Fibroblast of lung (primary cell): ENCODE data around the gene POLR1A. TPM values are rescaled to one million over a fixed set of nuclear protein-coding genes. Genes with fewer than 3 reads are reported as not detected.

Experiments used
- DNase-seq, 2 donors: peaks; one replicate each; pipeline versions ENCODE4 v3.0.0 to v3.0.0-alpha.2; 2010; ENCODE audit warnings: low read depth in 2 of 2
- H2AFZ ChIP-seq: 2 replicates; pipeline ENCODE4 v1.5.1; 2012; ENCODE audit warnings: low read length, control low read depth, inconsistent platforms
- H3K27ac ChIP-seq: 2 replicates; pipeline ENCODE4 v1.5.1; 2011; ENCODE audit warnings: low read length, control low read depth; ENCODE audit not compliant: insufficient read depth
- H3K27me3 ChIP-seq: 2 replicates; pipeline ENCODE4 v1.5.1; 2011; ENCODE audit warnings: mild to moderate bottlenecking, low read length; ENCODE audit not compliant: control insufficient read depth, insufficient read depth
- H3K36me3 ChIP-seq: 2 replicates; pipeline ENCODE4 v1.5.1; 2011; ENCODE audit warnings: low read length; ENCODE audit not compliant: control insufficient read depth, insufficient read depth
- H3K4me1 ChIP-seq: 2 replicates; pipeline ENCODE4 v1.5.1; 2011; ENCODE audit warnings: low read length; ENCODE audit not compliant: control insufficient read depth, insufficient read depth; ENCODE audit errors: extremely low read depth
- H3K4me2 ChIP-seq: 2 replicates; pipeline ENCODE4 v1.5.1; 2011; ENCODE audit warnings: low read length, control low read depth; ENCODE audit not compliant: insufficient read depth; ENCODE audit errors: extremely low read depth
- H3K4me3 ChIP-seq, 4 experiments: fragments of 200-600 bp in 1 of 4; sonication (generic) in 1 of 4; replicated peaks in 1 of 4; 2 replicates each; pipeline ENCODE4 v1.5.1; 2011 to 2016; ENCODE audit warnings: low read length in 4 of 4, low read depth in 3 of 4, mild to moderate bottlenecking in 3 of 4, control low read depth in 2 of 4, inconsistent platforms in 1 of 4, mixed read lengths in 1 of 4; ENCODE audit not compliant: insufficient read depth in 1 of 4; ENCODE audit errors: control extremely low read depth in 1 of 4
- H3K79me2 ChIP-seq: 2 replicates; pipeline ENCODE4 v1.5.1; 2012; ENCODE audit warnings: mild to moderate bottlenecking, low read length, inconsistent platforms; ENCODE audit not compliant: control insufficient read depth, insufficient read depth
- H3K9ac ChIP-seq: 2 replicates; pipeline ENCODE4 v1.5.1; 2011; ENCODE audit warnings: mild to moderate bottlenecking, low read length, control low read depth; ENCODE audit not compliant: insufficient read depth
- H3K9me3 ChIP-seq: 2 replicates; pipeline ENCODE4 v1.5.1; 2012; ENCODE audit warnings: low read depth, low read length; ENCODE audit not compliant: control insufficient read depth, insufficient read depth
- H4K20me1 ChIP-seq: 2 replicates; pipeline ENCODE4 v1.5.1; 2011; ENCODE audit warnings: low read length; ENCODE audit not compliant: control insufficient read depth, insufficient read depth; ENCODE audit errors: extremely low read depth
- EZH2 ChIP-seq: IDR thresholded peaks from 2 replicates; pipeline ENCODE4 v1.5.1; 2012; ENCODE audit warnings: low read length, control low read depth, mild to moderate bottlenecking; ENCODE audit errors: missing control alignments
- polyA plus RNA-seq, 2 donors: library from polyadenylated mRNA; depleted of rRNA in 1 of 2; stranded (reverse) in 1 of 2; unstranded in 1 of 2; fragments of >200 nt; gene quantifications; 2 replicates each; pipeline ENCODE4 v1.2.1, GENCODE V29; 2011 to 2012; ENCODE audit warnings: missing spikeins in 1 of 2
- total RNA-seq: library from RNA; depleted of rRNA; stranded (reverse); fragments of >200 nt; gene quantifications from 2 replicates; pipeline ENCODE4 v1.2.1, GENCODE V29; 2014
- TF ChIP-seq, protein P1 (sequence below), 2 donors: IDR thresholded peaks in 1 of 2; conservative IDR thresholded peaks in 1 of 2; 1 replicate in 1 of 2; 2 replicates in 1 of 2; pipeline ENCODE4 v1.5.1; 2011 to 2012; ENCODE audit warnings: low read length in 2 of 2, control low read depth in 1 of 2, inconsistent platforms in 1 of 2, low read depth in 1 of 2, mild to moderate bottlenecking in 1 of 2

Gene POLR1A
- total and polyA plus RNA-seq, 2 donors (not counting 1 experiment from before 2014, with no cell fraction given) = 9.4 to 9.9 TPM

DNA sequence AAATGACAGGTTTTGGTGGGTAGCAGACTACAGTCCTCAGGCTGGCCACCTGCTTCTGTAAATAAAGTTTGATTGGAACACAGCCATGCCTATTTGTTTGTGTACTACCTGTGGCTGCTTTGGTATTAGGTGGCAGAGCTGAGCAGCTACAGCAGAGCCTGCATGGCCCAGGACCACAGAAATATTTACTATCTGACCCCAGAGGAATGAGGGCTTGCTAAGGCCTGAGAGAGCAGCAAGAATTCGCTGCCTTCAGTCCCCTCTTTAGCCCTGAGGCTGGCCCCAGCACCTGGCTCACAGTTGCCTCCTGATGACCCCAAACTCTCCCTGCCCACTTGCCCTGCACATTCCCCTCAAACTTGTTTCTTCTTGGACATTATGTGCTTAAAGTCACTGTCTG lies 32.5 kb downstream of the POLR1A start:
- no peak for DNase-seq
- H3K4me2 ChIP-seq = no peak overlapping the region

DNA sequence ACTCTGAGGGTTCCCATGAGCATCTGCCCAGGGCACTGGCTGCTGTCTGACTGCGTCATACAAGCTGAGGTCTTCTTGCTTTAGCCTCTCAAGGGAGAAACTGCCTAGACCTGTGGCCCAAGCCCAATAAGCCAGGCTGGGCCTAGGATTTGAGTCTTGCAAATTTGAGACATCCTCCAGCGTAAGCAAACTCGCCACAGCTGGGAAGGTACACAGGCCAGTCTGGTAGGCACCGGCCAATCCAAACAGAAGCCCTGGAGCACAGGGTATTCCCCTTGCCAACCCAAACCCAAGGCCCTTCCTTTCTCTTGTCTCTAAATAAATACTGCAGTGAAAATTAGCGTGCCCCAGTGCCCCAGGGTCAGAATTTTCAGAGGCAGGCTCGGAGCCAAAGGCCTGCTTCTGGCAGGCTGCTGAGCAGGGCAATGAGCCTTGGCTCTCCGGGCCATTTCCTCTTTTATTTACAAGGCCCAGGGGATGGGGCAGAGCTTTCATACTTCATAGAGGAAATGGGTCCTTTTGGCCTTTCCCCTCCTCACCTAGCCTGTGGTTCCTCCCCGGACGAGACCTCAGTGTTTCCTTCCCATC lies 33.3 kb downstream of the POLR1A start:
- H3K4me3 ChIP-seq = no peak overlapping the region
- H2AFZ ChIP-seq = no peak overlapping the region
- H3K27me3 ChIP-seq = no peaks in the 10 kb centered on the region
- DNase-seq = peak; percentile 28 to 45
- H3K36me3 ChIP-seq = peaks cover 44% of the 10 kb centered on the region
- no peak overlapping the region for H3K27ac ChIP-seq
- H3K9me3 ChIP-seq = no peaks in the 10 kb centered on the region
- TF ChIP-seq, protein P1, sequence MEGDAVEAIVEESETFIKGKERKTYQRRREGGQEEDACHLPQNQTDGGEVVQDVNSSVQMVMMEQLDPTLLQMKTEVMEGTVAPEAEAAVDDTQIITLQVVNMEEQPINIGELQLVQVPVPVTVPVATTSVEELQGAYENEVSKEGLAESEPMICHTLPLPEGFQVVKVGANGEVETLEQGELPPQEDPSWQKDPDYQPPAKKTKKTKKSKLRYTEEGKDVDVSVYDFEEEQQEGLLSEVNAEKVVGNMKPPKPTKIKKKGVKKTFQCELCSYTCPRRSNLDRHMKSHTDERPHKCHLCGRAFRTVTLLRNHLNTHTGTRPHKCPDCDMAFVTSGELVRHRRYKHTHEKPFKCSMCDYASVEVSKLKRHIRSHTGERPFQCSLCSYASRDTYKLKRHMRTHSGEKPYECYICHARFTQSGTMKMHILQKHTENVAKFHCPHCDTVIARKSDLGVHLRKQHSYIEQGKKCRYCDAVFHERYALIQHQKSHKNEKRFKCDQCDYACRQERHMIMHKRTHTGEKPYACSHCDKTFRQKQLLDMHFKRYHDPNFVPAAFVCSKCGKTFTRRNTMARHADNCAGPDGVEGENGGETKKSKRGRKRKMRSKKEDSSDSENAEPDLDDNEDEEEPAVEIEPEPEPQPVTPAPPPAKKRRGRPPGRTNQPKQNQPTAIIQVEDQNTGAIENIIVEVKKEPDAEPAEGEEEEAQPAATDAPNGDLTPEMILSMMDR (conservative IDR thresholded peaks at IDR 0.05 in 1 of 2, IDR thresholded peaks at IDR 0.05 in 1 of 2; ENCODE audit: low read depth in 1 of 2, low read length in 2 of 2) = no peak
- TF ChIP-seq EZH2 = no peak
- H3K4me1 ChIP-seq = peaks cover 2% of the 10 kb centered on the region
- no peaks in the 10 kb centered on the region for H3K79me2 ChIP-seq
- H3K9ac ChIP-seq = no peak overlapping the region
- no peak overlapping the region for H3K4me2 ChIP-seq
- no peaks in the 10 kb centered on the region for H4K20me1 ChIP-seq

More for the DNA sequence above, 32.5 kb downstream of the POLR1A start:
- Histone ChIP-seq H3K4me1 (peaks cover 2% of the 10 kb centered on the region), H3K27me3 (no peaks in the 10 kb centered on the region), H3K4me3 (no peak overlapping the region), H3K79me2 (no peaks in the 10 kb centered on the region), H3K27ac (no peak overlapping the region), H3K9ac (no peak overlapping the region), H4K20me1 (no peaks in the 10 kb centered on the region), H3K36me3 (peaks cover 42% of the 10 kb centered on the region), H3K9me3 (no peaks in the 10 kb centered on the region), H2AFZ (no peak overlapping the region)
- no peak for TF ChIP-seq EZH2
- TF ChIP-seq, protein P1 (conservative IDR thresholded peaks at IDR 0.05 in 1 of 2, IDR thresholded peaks at IDR 0.05 in 1 of 2; ENCODE audit: low read depth in 1 of 2, low read length in 2 of 2) = no peak

DNA sequence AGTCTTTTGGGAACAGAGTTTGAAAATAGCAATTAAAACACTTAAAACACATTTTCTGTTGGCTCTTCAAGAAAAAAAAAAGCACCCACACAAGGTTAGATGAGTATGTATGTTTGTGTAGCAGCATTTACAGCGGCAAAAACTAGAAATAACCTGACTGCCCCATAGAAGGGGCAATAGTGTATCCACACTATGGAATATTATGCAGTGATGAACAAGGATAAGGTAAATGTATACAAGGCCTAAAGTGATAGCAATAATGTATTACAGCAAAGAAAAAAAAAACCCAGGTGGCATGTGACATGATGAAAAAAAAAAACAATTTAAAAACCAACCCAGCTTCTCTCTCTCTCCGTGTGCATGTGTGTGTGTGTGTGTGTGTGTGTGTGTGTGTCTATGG lies 34.8 kb downstream of the POLR1A start:
- H3K36me3 ChIP-seq = peaks cover 32% of the 10 kb centered on the region
- H3K4me2 ChIP-seq = no peak overlapping the region
- no peak overlapping the region for H3K27ac ChIP-seq
- TF ChIP-seq, protein P1 (conservative IDR thresholded peaks at IDR 0.05 in 1 of 2, IDR thresholded peaks at IDR 0.05 in 1 of 2; ENCODE audit: low read depth in 1 of 2, low read length in 2 of 2) = no peak
- no peak for TF ChIP-seq EZH2
- no peak for DNase-seq
- no peak overlapping the region for H3K4me3 ChIP-seq
- H3K79me2 ChIP-seq = no peaks in the 10 kb centered on the region
- no peak overlapping the region for H2AFZ ChIP-seq
- peaks cover 2% of the 10 kb centered on the region for H3K4me1 ChIP-seq
- H3K9ac ChIP-seq = no peak overlapping the region
- H4K20me1 ChIP-seq = no peaks in the 10 kb centered on the region
- H3K27me3 ChIP-seq = no peaks in the 10 kb centered on the region
- H3K9me3 ChIP-seq = no peaks in the 10 kb centered on the region
